ENCODE measurements around the gene CUBN.
A peak's percentile ranks its signal among the peaks of the same experiment; 100 is the strongest.

Gene CUBN

DNA sequence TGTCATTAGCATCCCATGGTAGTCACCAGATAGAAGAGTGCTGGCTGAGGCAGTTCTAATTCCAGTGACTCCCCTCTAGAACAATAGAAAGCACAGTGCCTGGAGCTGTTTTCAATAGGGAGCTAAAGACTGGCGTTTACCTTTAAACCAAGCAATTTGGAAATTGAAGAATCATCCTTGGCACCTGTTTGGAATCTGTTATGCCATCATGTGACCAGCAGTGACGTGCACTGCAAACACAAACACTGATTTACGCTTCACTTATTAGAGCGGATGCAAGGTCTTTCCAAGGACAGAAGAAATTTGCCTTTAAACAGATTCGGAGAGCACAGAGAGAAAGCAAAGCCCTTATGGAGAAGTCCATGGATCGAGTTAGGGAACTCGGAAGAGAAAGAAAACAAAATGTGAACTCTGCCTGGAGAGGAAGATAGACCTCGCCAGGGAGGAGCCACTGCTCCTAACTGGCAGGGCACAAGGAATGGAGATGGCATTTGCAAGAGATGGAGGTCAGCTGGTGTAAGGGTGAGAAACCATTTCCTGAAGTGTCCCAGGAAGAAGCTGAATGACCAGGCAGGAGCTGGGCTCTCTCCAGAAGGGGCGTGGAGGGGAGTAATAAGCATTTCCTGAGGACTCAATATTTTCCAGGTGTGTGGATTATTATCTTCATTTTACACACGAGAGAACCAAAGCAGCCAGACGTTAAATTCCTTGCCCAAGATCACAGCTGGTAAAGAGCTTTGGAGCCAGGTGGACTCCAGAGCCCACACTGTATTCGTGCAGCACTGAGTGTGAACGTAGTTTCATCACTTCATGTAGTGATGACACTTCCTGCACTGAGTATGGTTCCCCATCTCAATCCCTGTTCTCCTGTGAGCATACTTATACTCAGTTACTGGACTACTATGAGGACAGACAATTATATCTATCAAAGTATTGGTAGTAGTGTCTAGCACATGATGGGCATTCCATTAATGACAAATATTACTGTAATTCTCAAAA, 97.7 kb downstream of the CUBN start:
- Histone ChIP-seq H3K4me1 (ENCODE audit: control insufficient read depth, low read depth, low read length) (peaks cover 4% of the 10 kb centered on the region), H3K4me2 (ENCODE audit: low read length) (no peak overlapping the region), H4K5ac (ENCODE audit: low read length) (no peak overlapping the region), H2BK15ac (replicated peaks; ENCODE audit: low read depth) (no peak overlapping the region), H3K18ac (ENCODE audit: low read length) (no peak overlapping the region), H4K8ac (ENCODE audit: low read depth, low read length) (no peak overlapping the region), H3K27me3 (ENCODE audit: insufficient read depth, low read length, poor library complexity) (no peaks in the 10 kb centered on the region), H2BK120ac (ENCODE audit: low read depth, low read length) (no peak overlapping the region), H3K79me1 (ENCODE audit: low read length) (no peaks in the 10 kb centered on the region), H3K27ac (ENCODE audit: low read depth, low read length) (no peak overlapping the region), H3K79me2 (ENCODE audit: control insufficient read depth, insufficient read depth, low read length) (no peaks in the 10 kb centered on the region), H2BK5ac (ENCODE audit: low read length) (no peak overlapping the region), H3K4ac (ENCODE audit: low read depth, low read length) (no peak overlapping the region), H3K56ac (ENCODE audit: low read length) (no peak overlapping the region), H3K23ac (ENCODE audit: low read length) (no peak overlapping the region), H3K36me3 (ENCODE audit: control insufficient read depth, insufficient read depth, low read length) (no peaks in the 10 kb centered on the region), H3K4me3 (ENCODE audit: low read length) (no peak overlapping the region), H2AK5ac (ENCODE audit: low read length) (no peak overlapping the region), H3K9ac (ENCODE audit: low read length) (no peak overlapping the region)
- peak; percentile 36 for DNase-seq
- no CpG with 5 or more reads among the region's 13 CpGs for WGBS (ENCODE audit: extremely low coverage, insufficient coverage, low lambda C conversion rate)

- Histone ChIP-seq H3K4ac (ENCODE audit: low read depth, low read length) (no peak overlapping the region), H3K4me2 (ENCODE audit: low read length) (no peak overlapping the region), H3K23ac (ENCODE audit: low read length) (no peak overlapping the region), H2AK5ac (ENCODE audit: low read length) (no peak overlapping the region), H3K56ac (ENCODE audit: low read length) (peak overlapping the region; percentile 69), H3K18ac (ENCODE audit: low read length) (peak overlapping the region; percentile 52), H3K79me2 (ENCODE audit: control insufficient read depth, insufficient read depth, low read length) (no peaks in the 10 kb centered on the region), H2BK120ac (ENCODE audit: low read depth, low read length) (no peak overlapping the region), H3K4me1 (ENCODE audit: control insufficient read depth, low read depth, low read length) (peaks cover 4% of the 10 kb centered on the region), H3K27ac (ENCODE audit: low read depth, low read length) (peak overlapping the region; percentile 70), H4K5ac (ENCODE audit: low read length) (no peak overlapping the region), H2BK5ac (ENCODE audit: low read length) (no peak overlapping the region), H3K4me3 (ENCODE audit: low read length) (no peak overlapping the region), H3K27me3 (ENCODE audit: insufficient read depth, low read length, poor library complexity) (no peaks in the 10 kb centered on the region), H3K79me1 (ENCODE audit: low read length) (no peaks in the 10 kb centered on the region), H2BK15ac (replicated peaks; ENCODE audit: low read depth) (no peak overlapping the region), H3K36me3 (ENCODE audit: control insufficient read depth, insufficient read depth, low read length) (no peaks in the 10 kb centered on the region), H4K8ac (ENCODE audit: low read depth, low read length) (no peak overlapping the region), H3K9ac (ENCODE audit: low read length) (no peak overlapping the region)
- DNase-seq = peak; percentile 37
- WGBS (ENCODE audit: extremely low coverage, insufficient coverage, low lambda C conversion rate) = no CpG with 5 or more reads among the region's 9 CpGs
Measured at GRCh38 chr10:17029581-17030271, 99.9 kb downstream of the CUBN start.

- WGBS (ENCODE audit: extremely low coverage, insufficient coverage, low lambda C conversion rate) = 100% methylated on average over 1 of the region's 4 CpGs
- H2BK15ac ChIP-seq (replicated peaks; ENCODE audit: low read depth) = no peak overlapping the region
- no peak overlapping the region for H4K8ac ChIP-seq (ENCODE audit: low read depth, low read length)
- H2BK5ac ChIP-seq (ENCODE audit: low read length) = no peak overlapping the region
- H3K9ac ChIP-seq (ENCODE audit: low read length) = no peak overlapping the region
- peaks cover 4% of the 10 kb centered on the region for H3K4me1 ChIP-seq (ENCODE audit: control insufficient read depth, low read depth, low read length)
- no peak overlapping the region for H2AK5ac ChIP-seq (ENCODE audit: low read length)
- no peak overlapping the region for H3K27ac ChIP-seq (ENCODE audit: low read depth, low read length)
- H3K79me1 ChIP-seq (ENCODE audit: low read length) = no peaks in the 10 kb centered on the region
- no peak overlapping the region for H4K5ac ChIP-seq (ENCODE audit: low read length)
- H3K23ac ChIP-seq (ENCODE audit: low read length) = no peak overlapping the region
- H3K79me2 ChIP-seq (ENCODE audit: control insufficient read depth, insufficient read depth, low read length) = no peaks in the 10 kb centered on the region
- no peaks in the 10 kb centered on the region for H3K36me3 ChIP-seq (ENCODE audit: control insufficient read depth, insufficient read depth, low read length)
- no peak overlapping the region for H3K18ac ChIP-seq (ENCODE audit: low read length)
- H3K56ac ChIP-seq (ENCODE audit: low read length) = no peak overlapping the region
- H3K4ac ChIP-seq (ENCODE audit: low read depth, low read length) = no peak overlapping the region
- DNase-seq = no peak
- H3K27me3 ChIP-seq (ENCODE audit: insufficient read depth, low read length, poor library complexity) = no peaks in the 10 kb centered on the region
- H3K4me3 ChIP-seq (ENCODE audit: low read length) = no peak overlapping the region
- H2BK120ac ChIP-seq (ENCODE audit: low read depth, low read length) = no peak overlapping the region
- H3K4me2 ChIP-seq (ENCODE audit: low read length) = no peak overlapping the region
Measured at GRCh38 chr10:17029239-17029580, 100.4 kb downstream of the CUBN start.

DNA sequence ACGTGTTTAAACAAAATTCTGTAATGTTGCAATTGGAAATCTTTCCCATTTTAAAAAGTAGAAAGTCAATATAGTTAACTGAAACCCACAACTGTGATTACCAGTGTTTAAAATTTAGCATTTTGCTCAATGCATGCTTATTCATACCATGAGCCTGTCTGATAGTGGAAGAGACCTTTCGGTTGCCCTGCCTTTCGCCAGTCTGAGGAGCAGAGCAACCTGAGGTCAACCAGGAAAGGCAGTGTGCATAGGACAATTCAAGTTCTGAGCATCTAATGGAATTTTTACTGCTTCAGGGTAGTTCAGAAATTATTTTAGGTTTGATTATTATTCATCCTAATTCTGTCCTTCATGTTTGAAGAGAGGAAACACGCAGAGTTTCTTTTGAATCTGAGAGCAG, 100.8 kb downstream of the CUBN start:
- Histone ChIP-seq H3K27ac (ENCODE audit: low read depth, low read length) (no peak overlapping the region), H3K4ac (ENCODE audit: low read depth, low read length) (no peak overlapping the region), H4K8ac (ENCODE audit: low read depth, low read length) (no peak overlapping the region), H3K4me1 (ENCODE audit: control insufficient read depth, low read depth, low read length) (peaks cover 6% of the 10 kb centered on the region), H2BK5ac (ENCODE audit: low read length) (no peak overlapping the region), H3K36me3 (ENCODE audit: control insufficient read depth, insufficient read depth, low read length) (no peaks in the 10 kb centered on the region), H4K5ac (ENCODE audit: low read length) (no peak overlapping the region), H3K27me3 (ENCODE audit: insufficient read depth, low read length, poor library complexity) (no peaks in the 10 kb centered on the region), H3K4me2 (ENCODE audit: low read length) (no peak overlapping the region), H2BK120ac (ENCODE audit: low read depth, low read length) (no peak overlapping the region), H3K4me3 (ENCODE audit: low read length) (no peak overlapping the region), H3K79me1 (ENCODE audit: low read length) (no peaks in the 10 kb centered on the region), H3K79me2 (ENCODE audit: control insufficient read depth, insufficient read depth, low read length) (no peaks in the 10 kb centered on the region), H2AK5ac (ENCODE audit: low read length) (no peak overlapping the region), H2BK15ac (replicated peaks; ENCODE audit: low read depth) (no peak overlapping the region), H3K9ac (ENCODE audit: low read length) (no peak overlapping the region), H3K23ac (ENCODE audit: low read length) (no peak overlapping the region), H3K56ac (ENCODE audit: low read length) (no peak overlapping the region), H3K18ac (ENCODE audit: low read length) (no peak overlapping the region)
- DNase-seq = no peak
- WGBS (ENCODE audit: extremely low coverage, insufficient coverage, low lambda C conversion rate) = no CpG with 5 or more reads among the region's 4 CpGs

- Histone ChIP-seq H3K36me3 (ENCODE audit: control insufficient read depth, insufficient read depth, low read length) (no peaks in the 10 kb centered on the region), H2BK120ac (ENCODE audit: low read depth, low read length) (no peak overlapping the region), H3K79me1 (ENCODE audit: low read length) (no peaks in the 10 kb centered on the region), H3K27me3 (ENCODE audit: insufficient read depth, low read length, poor library complexity) (no peaks in the 10 kb centered on the region), H3K4me2 (ENCODE audit: low read length) (no peak overlapping the region), H3K4ac (ENCODE audit: low read depth, low read length) (no peak overlapping the region), H3K23ac (ENCODE audit: low read length) (no peak overlapping the region), H3K18ac (ENCODE audit: low read length) (no peak overlapping the region), H2BK5ac (ENCODE audit: low read length) (no peak overlapping the region), H3K56ac (ENCODE audit: low read length) (no peak overlapping the region), H4K5ac (ENCODE audit: low read length) (no peak overlapping the region), H2AK5ac (ENCODE audit: low read length) (peak overlapping the region; percentile 46), H3K9ac (ENCODE audit: low read length) (no peak overlapping the region), H3K27ac (ENCODE audit: low read depth, low read length) (no peak overlapping the region), H3K79me2 (ENCODE audit: control insufficient read depth, insufficient read depth, low read length) (no peaks in the 10 kb centered on the region), H2BK15ac (replicated peaks; ENCODE audit: low read depth) (no peak overlapping the region), H4K8ac (ENCODE audit: low read depth, low read length) (no peak overlapping the region), H3K4me1 (ENCODE audit: control insufficient read depth, low read depth, low read length) (peaks cover 8% of the 10 kb centered on the region), H3K4me3 (ENCODE audit: low read length) (no peak overlapping the region)
- DNase-seq = no peak
- no CpG with 5 or more reads among the region's 6 CpGs for WGBS (ENCODE audit: extremely low coverage, insufficient coverage, low lambda C conversion rate)
Measured at GRCh38 chr10:17026686-17027485, 102.7 kb downstream of the CUBN start.
